Measurements from ENCODE around the gene CARS1. TPM values are rescaled to one million over a fixed set of nuclear protein-coding genes. Genes with fewer than 3 reads are reported as not detected.

The CARS1 gene
- total RNA-seq, 1 donor from 2014 or later: 47.6 TPM

- DNase-seq (ENCODE audit: low spot score): no peak
- Mint-ChIP-seq H3K27ac (ENCODE audit: unreplicated experiment) (no peak overlapping the region), H3K9me3 (ENCODE audit: unreplicated experiment) (no peaks in the 10 kb centered on the region), H3K4me1 (ENCODE audit: unreplicated experiment) (peaks cover 14% of the 10 kb centered on the region), H3K36me3 (ENCODE audit: low read depth, unreplicated experiment) (peaks cover 12% of the 10 kb centered on the region), H3K27me3 (ENCODE audit: unreplicated experiment) (peaks cover 9% of the 10 kb centered on the region), H3K4me3 (ENCODE audit: unreplicated experiment) (no peak overlapping the region)
- no peak for TF ChIP-seq CTCF (IDR thresholded peaks at IDR 0.05; ENCODE audit: unreplicated experiment)
These were observed 34.2 kb downstream of the CARS1 start for GRCh38 chr11:3022982-3023381.

- H3K36me3 Mint-ChIP-seq (ENCODE audit: low read depth, unreplicated experiment): peaks cover 16% of the 10 kb centered on the region
- no peak overlapping the region for H3K4me3 Mint-ChIP-seq (ENCODE audit: unreplicated experiment)
- peaks cover 14% of the 10 kb centered on the region for H3K4me1 Mint-ChIP-seq (ENCODE audit: unreplicated experiment)
- H3K27ac Mint-ChIP-seq (ENCODE audit: unreplicated experiment): peak overlapping the region; percentile 78
- no peak for DNase-seq (ENCODE audit: low spot score)
- H3K27me3 Mint-ChIP-seq (ENCODE audit: unreplicated experiment): peaks cover 9% of the 10 kb centered on the region
- no peak for TF ChIP-seq CTCF (IDR thresholded peaks at IDR 0.05; ENCODE audit: unreplicated experiment)
- H3K9me3 Mint-ChIP-seq (ENCODE audit: unreplicated experiment): no peaks in the 10 kb centered on the region
These were observed 34.8 kb downstream of the CARS1 start for GRCh38 chr11:3022300-3022967.

- H3K27ac Mint-ChIP-seq (ENCODE audit: unreplicated experiment): no peak overlapping the region
- H3K36me3 Mint-ChIP-seq (ENCODE audit: low read depth, unreplicated experiment): peaks cover 20% of the 10 kb centered on the region
- H3K9me3 Mint-ChIP-seq (ENCODE audit: unreplicated experiment): no peaks in the 10 kb centered on the region
- TF ChIP-seq CTCF (IDR thresholded peaks at IDR 0.05; ENCODE audit: unreplicated experiment): peak; percentile 58
- peaks cover 14% of the 10 kb centered on the region for H3K4me1 Mint-ChIP-seq (ENCODE audit: unreplicated experiment)
- DNase-seq (ENCODE audit: low spot score): peak; percentile 40
- no peak overlapping the region for H3K4me3 Mint-ChIP-seq (ENCODE audit: unreplicated experiment)
- H3K27me3 Mint-ChIP-seq (ENCODE audit: unreplicated experiment): peaks cover 11% of the 10 kb centered on the region
These were observed 36.1 kb downstream of the CARS1 start for GRCh38 chr11:3021125-3021524.

GRCh38 chr11:3020011-3020410 is 37.2 kb downstream of the CARS1 start:
- Mint-ChIP-seq H3K27me3 (ENCODE audit: unreplicated experiment) (peaks cover 11% of the 10 kb centered on the region), H3K4me1 (ENCODE audit: unreplicated experiment) (peaks cover 14% of the 10 kb centered on the region), H3K36me3 (ENCODE audit: low read depth, unreplicated experiment) (peaks cover 15% of the 10 kb centered on the region), H3K9me3 (ENCODE audit: unreplicated experiment) (no peaks in the 10 kb centered on the region), H3K27ac (ENCODE audit: unreplicated experiment) (no peak overlapping the region), H3K4me3 (ENCODE audit: unreplicated experiment) (no peak overlapping the region)
- no peak for DNase-seq (ENCODE audit: low spot score)
- no peak for TF ChIP-seq CTCF (IDR thresholded peaks at IDR 0.05; ENCODE audit: unreplicated experiment)

GRCh38 chr11:3018596-3018995 is 38.6 kb downstream of the CARS1 start:
- no peak for DNase-seq (ENCODE audit: low spot score)
- Mint-ChIP-seq H3K4me3 (ENCODE audit: unreplicated experiment) (no peak overlapping the region), H3K4me1 (ENCODE audit: unreplicated experiment) (peaks cover 14% of the 10 kb centered on the region), H3K36me3 (ENCODE audit: low read depth, unreplicated experiment) (peaks cover 23% of the 10 kb centered on the region), H3K27ac (ENCODE audit: unreplicated experiment) (no peak overlapping the region), H3K27me3 (ENCODE audit: unreplicated experiment) (peaks cover 8% of the 10 kb centered on the region), H3K9me3 (ENCODE audit: unreplicated experiment) (no peaks in the 10 kb centered on the region)
- no peak for TF ChIP-seq CTCF (IDR thresholded peaks at IDR 0.05; ENCODE audit: unreplicated experiment)
